ENCODE data around the gene ELFN1.

Gene ELFN1

GRCh38 chr7:1669954-1670893 is at the start of gene ELFN1:
TSS of gene ELFN1 (plus strand) at chr7:1670277. CDS start at chr7:1744597, 74,320 bp downstream.
- Histone ChIP-seq H3K4me3 (ENCODE audit: low read length in 2 of 2) (no peak within 1 kb of the TSS), H3K4me1 (ENCODE audit: control insufficient read depth in 2 of 2, insufficient read depth in 2 of 2, low read length in 2 of 2) (peaks cover 2% of the 10 kb centered on the region in 2 donors), H3K27ac (ENCODE audit: low read depth in 2 of 2, low read length in 2 of 2) (no peak within 1 kb of the TSS), H3K27me3 (ENCODE audit: control insufficient read depth in 2 of 2, insufficient read depth in 2 of 2, low read length in 2 of 2) (peaks cover 23 to 25% of the 10 kb centered on the region in 2 donors), H3K36me3 (ENCODE audit: control insufficient read depth in 2 of 2, insufficient read depth in 2 of 2, low read length in 2 of 2) (no peaks in the 10 kb centered on the region), H3K9ac (ENCODE audit: low read depth in 1 of 2, low read length in 2 of 2) (no peak within 1 kb of the TSS), H3K9me3 (ENCODE audit: control insufficient read depth in 2 of 2, low read length in 2 of 2) (no peaks in the 10 kb centered on the region)

GRCh38 chr7:1620835-1621234 is 49.2 kb upstream of the ELFN1 start:
- Histone ChIP-seq H3K9ac (ENCODE audit: low read depth in 1 of 2, low read length in 2 of 2) (no peak overlapping the region), H3K4me1 (ENCODE audit: control insufficient read depth in 2 of 2, insufficient read depth in 2 of 2, low read length in 2 of 2) (no peaks in the 10 kb centered on the region), H3K9me3 (ENCODE audit: control insufficient read depth in 2 of 2, low read length in 2 of 2) (no peaks in the 10 kb centered on the region)

GRCh38 chr7:1621718-1622117 is 48.4 kb upstream of the ELFN1 start:
- no peaks in the 10 kb centered on the region for H3K27me3 ChIP-seq (ENCODE audit: control insufficient read depth in 2 of 2, insufficient read depth in 2 of 2, low read length in 2 of 2)
- no peaks in the 10 kb centered on the region for H3K4me1 ChIP-seq (ENCODE audit: control insufficient read depth in 2 of 2, insufficient read depth in 2 of 2, low read length in 2 of 2)
- H3K4me3 ChIP-seq (ENCODE audit: low read length in 2 of 2) = no peak overlapping the region
- H3K9me3 ChIP-seq (ENCODE audit: control insufficient read depth in 2 of 2, low read length in 2 of 2) = no peaks in the 10 kb centered on the region
- no peak overlapping the region for H3K27ac ChIP-seq (ENCODE audit: low read depth in 2 of 2, low read length in 2 of 2)
- H3K9ac ChIP-seq (ENCODE audit: low read depth in 1 of 2, low read length in 2 of 2) = no peak overlapping the region
- H3K36me3 ChIP-seq (ENCODE audit: control insufficient read depth in 2 of 2, insufficient read depth in 2 of 2, low read length in 2 of 2) = no peaks in the 10 kb centered on the region

More at GRCh38 chr7:1620835-1621234, 49.2 kb upstream of the ELFN1 start:
- no peak overlapping the region for H3K4me3 ChIP-seq (ENCODE audit: low read length in 2 of 2)
- no peaks in the 10 kb centered on the region for H3K36me3 ChIP-seq (ENCODE audit: control insufficient read depth in 2 of 2, insufficient read depth in 2 of 2, low read length in 2 of 2)
- no peak overlapping the region for H3K27ac ChIP-seq (ENCODE audit: low read depth in 2 of 2, low read length in 2 of 2)
- H3K27me3 ChIP-seq (ENCODE audit: control insufficient read depth in 2 of 2, insufficient read depth in 2 of 2, low read length in 2 of 2) = no peaks in the 10 kb centered on the region

- no peaks in the 10 kb centered on the region for H3K4me1 ChIP-seq (ENCODE audit: control insufficient read depth in 2 of 2, insufficient read depth in 2 of 2, low read length in 2 of 2)
- no peak overlapping the region for H3K4me3 ChIP-seq (ENCODE audit: low read length in 2 of 2)
- H3K27me3 ChIP-seq (ENCODE audit: control insufficient read depth in 2 of 2, insufficient read depth in 2 of 2, low read length in 2 of 2) = no peaks in the 10 kb centered on the region
- H3K27ac ChIP-seq (ENCODE audit: low read depth in 2 of 2, low read length in 2 of 2) = no peak overlapping the region
- no peaks in the 10 kb centered on the region for H3K9me3 ChIP-seq (ENCODE audit: control insufficient read depth in 2 of 2, low read length in 2 of 2)
- H3K9ac ChIP-seq (ENCODE audit: low read depth in 1 of 2, low read length in 2 of 2) = no peak overlapping the region
- H3K36me3 ChIP-seq (ENCODE audit: control insufficient read depth in 2 of 2, insufficient read depth in 2 of 2, low read length in 2 of 2) = no peaks in the 10 kb centered on the region
These were observed 47.6 kb upstream of the ELFN1 start for GRCh38 chr7:1622441-1622840.

- no peak overlapping the region for H3K9ac ChIP-seq (ENCODE audit: low read depth in 1 of 2, low read length in 2 of 2)
- no peak overlapping the region for H3K4me3 ChIP-seq (ENCODE audit: low read length in 2 of 2)
- no peaks in the 10 kb centered on the region for H3K9me3 ChIP-seq (ENCODE audit: control insufficient read depth in 2 of 2, low read length in 2 of 2)
- H3K27ac ChIP-seq (ENCODE audit: low read depth in 2 of 2, low read length in 2 of 2) = no peak overlapping the region
- H3K36me3 ChIP-seq (ENCODE audit: control insufficient read depth in 2 of 2, insufficient read depth in 2 of 2, low read length in 2 of 2) = no peaks in the 10 kb centered on the region
- H3K27me3 ChIP-seq (ENCODE audit: control insufficient read depth in 2 of 2, insufficient read depth in 2 of 2, low read length in 2 of 2) = no peaks in the 10 kb centered on the region
- no peaks in the 10 kb centered on the region for H3K4me1 ChIP-seq (ENCODE audit: control insufficient read depth in 2 of 2, insufficient read depth in 2 of 2, low read length in 2 of 2)
These were observed 46.3 kb upstream of the ELFN1 start for GRCh38 chr7:1623810-1624209.

GRCh38 chr7:1624999-1625927 is 44.8 kb upstream of the ELFN1 start:
- H3K4me3 ChIP-seq (ENCODE audit: low read length in 2 of 2) = no peak overlapping the region
- no peaks in the 10 kb centered on the region for H3K36me3 ChIP-seq (ENCODE audit: control insufficient read depth in 2 of 2, insufficient read depth in 2 of 2, low read length in 2 of 2)
- no peaks in the 10 kb centered on the region for H3K27me3 ChIP-seq (ENCODE audit: control insufficient read depth in 2 of 2, insufficient read depth in 2 of 2, low read length in 2 of 2)
- no peaks in the 10 kb centered on the region for H3K4me1 ChIP-seq (ENCODE audit: control insufficient read depth in 2 of 2, insufficient read depth in 2 of 2, low read length in 2 of 2)
- no peak overlapping the region for H3K27ac ChIP-seq (ENCODE audit: low read depth in 2 of 2, low read length in 2 of 2)
- H3K9me3 ChIP-seq (ENCODE audit: control insufficient read depth in 2 of 2, low read length in 2 of 2) = no peaks in the 10 kb centered on the region
- no peak overlapping the region for H3K9ac ChIP-seq (ENCODE audit: low read depth in 1 of 2, low read length in 2 of 2)

- no peaks in the 10 kb centered on the region for H3K36me3 ChIP-seq (ENCODE audit: control insufficient read depth in 2 of 2, insufficient read depth in 2 of 2, low read length in 2 of 2)
- no peaks in the 10 kb centered on the region for H3K9me3 ChIP-seq (ENCODE audit: control insufficient read depth in 2 of 2, low read length in 2 of 2)
- no peaks in the 10 kb centered on the region for H3K27me3 ChIP-seq (ENCODE audit: control insufficient read depth in 2 of 2, insufficient read depth in 2 of 2, low read length in 2 of 2)
- no peak overlapping the region for H3K9ac ChIP-seq (ENCODE audit: low read depth in 1 of 2, low read length in 2 of 2)
- H3K4me3 ChIP-seq (ENCODE audit: low read length in 2 of 2) = no peak overlapping the region
- no peaks in the 10 kb centered on the region for H3K4me1 ChIP-seq (ENCODE audit: control insufficient read depth in 2 of 2, insufficient read depth in 2 of 2, low read length in 2 of 2)
- no peak overlapping the region for H3K27ac ChIP-seq (ENCODE audit: low read depth in 2 of 2, low read length in 2 of 2)
These were observed 43.3 kb upstream of the ELFN1 start for GRCh38 chr7:1626769-1627168.

- H3K4me3 ChIP-seq (ENCODE audit: low read length in 2 of 2) = no peak overlapping the region
- no peak overlapping the region for H3K9ac ChIP-seq (ENCODE audit: low read depth in 1 of 2, low read length in 2 of 2)
- H3K4me1 ChIP-seq (ENCODE audit: control insufficient read depth in 2 of 2, insufficient read depth in 2 of 2, low read length in 2 of 2) = no peaks in the 10 kb centered on the region
These were observed 39.3 kb upstream of the ELFN1 start for GRCh38 chr7:1630700-1631336.

GRCh38 chr7:1631678-1632077 is 38.4 kb upstream of the ELFN1 start:
- no peak overlapping the region for H3K9ac ChIP-seq (ENCODE audit: low read depth in 1 of 2, low read length in 2 of 2)
- no peaks in the 10 kb centered on the region for H3K36me3 ChIP-seq (ENCODE audit: control insufficient read depth in 2 of 2, insufficient read depth in 2 of 2, low read length in 2 of 2)
- no peaks in the 10 kb centered on the region for H3K9me3 ChIP-seq (ENCODE audit: control insufficient read depth in 2 of 2, low read length in 2 of 2)
- no peaks in the 10 kb centered on the region for H3K27me3 ChIP-seq (ENCODE audit: control insufficient read depth in 2 of 2, insufficient read depth in 2 of 2, low read length in 2 of 2)
- no peaks in the 10 kb centered on the region for H3K4me1 ChIP-seq (ENCODE audit: control insufficient read depth in 2 of 2, insufficient read depth in 2 of 2, low read length in 2 of 2)
- no peak overlapping the region for H3K4me3 ChIP-seq (ENCODE audit: low read length in 2 of 2)
- H3K27ac ChIP-seq (ENCODE audit: low read depth in 2 of 2, low read length in 2 of 2) = no peak overlapping the region

More at GRCh38 chr7:1630700-1631336, 39.3 kb upstream of the ELFN1 start:
- no peaks in the 10 kb centered on the region for H3K36me3 ChIP-seq (ENCODE audit: control insufficient read depth in 2 of 2, insufficient read depth in 2 of 2, low read length in 2 of 2)
- no peaks in the 10 kb centered on the region for H3K9me3 ChIP-seq (ENCODE audit: control insufficient read depth in 2 of 2, low read length in 2 of 2)
- no peaks in the 10 kb centered on the region for H3K27me3 ChIP-seq (ENCODE audit: control insufficient read depth in 2 of 2, insufficient read depth in 2 of 2, low read length in 2 of 2)
- H3K27ac ChIP-seq (ENCODE audit: low read depth in 2 of 2, low read length in 2 of 2) = no peak overlapping the region

Measured in mucosa of rectum (tissue), 2 donors.